Endothelial cell (in vitro differentiated cells): ENCODE results near the gene DTNBP1. TPM values are rescaled to one million over a fixed set of nuclear protein-coding genes. Genes with fewer than 3 reads are reported as not detected.

Source experiments
- DNase-seq: peaks from one replicate; pipeline ENCODE4 v3.0.0; 2021; ENCODE audit warnings: low spot score
- H3K27ac Mint-ChIP-seq: one replicate; pipeline ENCODE4 v1.8.0; 2021; ENCODE audit warnings: mixed read lengths, inconsistent platforms; ENCODE audit not compliant: unreplicated experiment
- H3K27me3 Mint-ChIP-seq: one replicate; pipeline ENCODE4 v1.8.0; 2021; ENCODE audit warnings: mild to moderate bottlenecking, moderate library complexity, mixed read lengths, inconsistent platforms; ENCODE audit not compliant: unreplicated experiment
- H3K36me3 Mint-ChIP-seq: one replicate; pipeline ENCODE4 v1.8.0; 2021; ENCODE audit warnings: mild to moderate bottlenecking, low read depth, mixed read lengths, inconsistent platforms; ENCODE audit not compliant: unreplicated experiment
- H3K4me1 Mint-ChIP-seq: one replicate; pipeline ENCODE4 v1.8.0; 2021; ENCODE audit warnings: mild to moderate bottlenecking, mixed read lengths, inconsistent platforms; ENCODE audit not compliant: unreplicated experiment
- H3K4me3 Mint-ChIP-seq: one replicate; pipeline ENCODE4 v1.8.0; 2021; ENCODE audit warnings: mild to moderate bottlenecking, mixed read lengths, inconsistent platforms; ENCODE audit not compliant: unreplicated experiment
- H3K9me3 Mint-ChIP-seq: one replicate; pipeline ENCODE4 v1.8.0; 2021; ENCODE audit warnings: mixed read lengths, inconsistent platforms; ENCODE audit not compliant: unreplicated experiment
- total RNA-seq: library from RNA; stranded (reverse); fragmentation: NEBNext Ultra II Directional; extraction: Animal tissue kit (Norgen Biotek cat#: 25700); gene quantifications from one replicate; pipeline ENCODE4 v1.2.1, GENCODE V29; 2021; ENCODE audit not compliant: unreplicated experiment
- TF ChIP-seq, protein P1 (sequence below): fragments of 200-600 bp; sonication (generic); IDR thresholded peaks from one replicate; pipeline ENCODE4 v1.5.0; 2021; ENCODE audit warnings: antibody characterized with exemption; ENCODE audit not compliant: unreplicated experiment

The DTNBP1 gene
- total RNA-seq, 1 donor from 2014 or later, result 19.3 TPM

GRCh38 chr6:15602154-15602553 is 60.7 kb downstream of the DTNBP1 start:
- no peak for DNase-seq
- no peaks in the 10 kb centered on the region for H3K27me3 Mint-ChIP-seq
- H3K4me3 Mint-ChIP-seq, result no peak overlapping the region
- no peaks in the 10 kb centered on the region for H3K36me3 Mint-ChIP-seq
- TF ChIP-seq, protein P1, sequence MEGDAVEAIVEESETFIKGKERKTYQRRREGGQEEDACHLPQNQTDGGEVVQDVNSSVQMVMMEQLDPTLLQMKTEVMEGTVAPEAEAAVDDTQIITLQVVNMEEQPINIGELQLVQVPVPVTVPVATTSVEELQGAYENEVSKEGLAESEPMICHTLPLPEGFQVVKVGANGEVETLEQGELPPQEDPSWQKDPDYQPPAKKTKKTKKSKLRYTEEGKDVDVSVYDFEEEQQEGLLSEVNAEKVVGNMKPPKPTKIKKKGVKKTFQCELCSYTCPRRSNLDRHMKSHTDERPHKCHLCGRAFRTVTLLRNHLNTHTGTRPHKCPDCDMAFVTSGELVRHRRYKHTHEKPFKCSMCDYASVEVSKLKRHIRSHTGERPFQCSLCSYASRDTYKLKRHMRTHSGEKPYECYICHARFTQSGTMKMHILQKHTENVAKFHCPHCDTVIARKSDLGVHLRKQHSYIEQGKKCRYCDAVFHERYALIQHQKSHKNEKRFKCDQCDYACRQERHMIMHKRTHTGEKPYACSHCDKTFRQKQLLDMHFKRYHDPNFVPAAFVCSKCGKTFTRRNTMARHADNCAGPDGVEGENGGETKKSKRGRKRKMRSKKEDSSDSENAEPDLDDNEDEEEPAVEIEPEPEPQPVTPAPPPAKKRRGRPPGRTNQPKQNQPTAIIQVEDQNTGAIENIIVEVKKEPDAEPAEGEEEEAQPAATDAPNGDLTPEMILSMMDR, result no peak
- peaks cover 2% of the 10 kb centered on the region for H3K4me1 Mint-ChIP-seq
- no peak overlapping the region for H3K27ac Mint-ChIP-seq
- H3K9me3 Mint-ChIP-seq, result no peaks in the 10 kb centered on the region

DNA sequence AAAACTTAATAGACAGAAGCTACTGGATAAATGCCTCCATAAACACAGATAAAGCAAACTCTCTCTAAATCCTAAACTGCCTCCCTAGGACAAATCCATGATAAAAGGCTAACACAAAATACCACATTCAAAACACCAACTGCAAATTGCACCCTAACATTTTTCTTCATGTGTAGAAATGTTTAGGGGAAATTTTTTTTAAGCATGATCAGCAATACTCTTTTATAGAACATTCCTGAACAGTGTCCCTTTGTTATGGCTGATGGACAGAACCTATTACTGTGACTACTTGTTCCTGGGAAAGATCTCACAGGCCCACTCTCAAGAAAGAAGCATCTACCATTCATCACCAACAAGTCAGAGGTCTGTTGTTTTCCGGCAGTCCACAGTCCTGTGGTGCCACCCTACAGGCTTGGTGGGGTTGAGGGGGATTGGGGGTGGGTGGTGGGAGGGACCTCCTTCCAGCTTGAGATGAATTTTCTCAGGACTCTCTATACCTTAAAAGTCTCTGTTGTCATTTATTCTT is 64.5 kb downstream of the DTNBP1 start:
- H3K27me3 Mint-ChIP-seq, result no peaks in the 10 kb centered on the region
- H3K27ac Mint-ChIP-seq, result no peak overlapping the region
- no peak overlapping the region for H3K4me3 Mint-ChIP-seq
- H3K36me3 Mint-ChIP-seq, result no peaks in the 10 kb centered on the region
- TF ChIP-seq, protein P1, result no peak
- no peak for DNase-seq
- H3K4me1 Mint-ChIP-seq, result peaks cover 14% of the 10 kb centered on the region
- no peaks in the 10 kb centered on the region for H3K9me3 Mint-ChIP-seq

DNA sequence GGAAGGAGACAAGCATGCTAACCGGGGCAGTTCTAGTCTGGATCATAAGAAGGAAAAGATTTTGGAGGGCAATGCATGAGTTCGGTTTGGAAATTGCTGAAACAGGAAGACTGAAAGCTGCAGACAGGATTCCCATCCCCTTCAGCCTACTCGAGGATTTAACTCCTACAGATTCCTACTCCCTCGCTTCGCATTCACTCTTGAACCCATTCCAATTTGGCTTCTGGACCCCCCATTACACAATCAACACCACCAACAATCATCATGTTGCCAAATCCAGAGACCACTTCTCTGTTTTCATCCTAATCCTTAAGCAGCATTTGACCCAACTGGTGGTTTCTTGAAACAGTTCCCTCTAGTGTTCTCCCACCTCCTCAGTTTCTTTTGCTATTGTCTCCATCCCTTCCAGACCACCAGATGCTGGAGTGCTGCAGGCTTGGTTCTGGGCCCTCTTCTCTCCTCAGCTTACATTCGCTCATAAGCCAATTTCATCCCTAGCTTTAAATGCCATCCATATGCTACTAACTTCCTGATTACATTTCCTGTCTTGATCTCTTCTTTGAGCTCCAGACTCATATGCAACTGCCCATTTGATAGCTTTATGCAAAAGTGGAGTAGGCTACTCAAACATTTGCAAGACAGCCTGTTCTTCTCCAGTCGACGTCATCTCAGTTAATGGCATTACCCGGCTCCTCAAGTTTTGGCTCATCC is 66.5 kb downstream of the DTNBP1 start:
- no peak overlapping the region for H3K27ac Mint-ChIP-seq
- no peaks in the 10 kb centered on the region for H3K27me3 Mint-ChIP-seq
- no peaks in the 10 kb centered on the region for H3K36me3 Mint-ChIP-seq
- H3K4me3 Mint-ChIP-seq, result no peak overlapping the region
- peaks cover 16% of the 10 kb centered on the region for H3K4me1 Mint-ChIP-seq
- no peak for DNase-seq
- TF ChIP-seq, protein P1, result no peak
- H3K9me3 Mint-ChIP-seq, result no peaks in the 10 kb centered on the region

- Mint-ChIP-seq H3K9me3 (no peaks in the 10 kb centered on the region), H3K27ac (no peak overlapping the region), H3K4me1 (peaks cover 16% of the 10 kb centered on the region), H3K36me3 (no peaks in the 10 kb centered on the region), H3K27me3 (no peaks in the 10 kb centered on the region), H3K4me3 (no peak overlapping the region)
- no peak for DNase-seq
- TF ChIP-seq, protein P1, result no peak
These were observed 67.2 kb downstream of the DTNBP1 start for GRCh38 chr6:15595461-15596173.
